Panc1 (cell line): ENCODE measurements around the gene NEIL1.

Source experiments
- POLR2AphosphoS5 ChIP-seq: IDR thresholded peaks from 2 replicates; pipeline ENCODE4 v1.6.1; 2012; ENCODE audit warnings: mild to moderate bottlenecking, low read depth, low read length, moderate library complexity
- SIN3A ChIP-seq: IDR thresholded peaks from 2 replicates; pipeline ENCODE4 v1.6.1; 2012; ENCODE audit warnings: low read depth, mild to moderate bottlenecking, low read length, moderate library complexity, borderline replicate concordance; ENCODE audit not compliant: insufficient read depth
- TF ChIP-seq, protein P1 (sequence below): fragments of 450-650 bp; IDR thresholded peaks from 2 replicates; pipeline ENCODE4 v1.5.1; 2017; ENCODE audit warnings: mild to moderate bottlenecking
- TF ChIP-seq, protein P2 (sequence below), 2 experiments: IDR thresholded peaks; 2 replicates each; pipeline ENCODE4 v1.6.1; 2011 to 2012; ENCODE audit warnings: low read depth in 2 of 2, control low read depth in 1 of 2, low read length in 1 of 2, mild to moderate bottlenecking in 1 of 2, moderate library complexity in 1 of 2; ENCODE audit not compliant: insufficient read depth in 1 of 2

DNA sequence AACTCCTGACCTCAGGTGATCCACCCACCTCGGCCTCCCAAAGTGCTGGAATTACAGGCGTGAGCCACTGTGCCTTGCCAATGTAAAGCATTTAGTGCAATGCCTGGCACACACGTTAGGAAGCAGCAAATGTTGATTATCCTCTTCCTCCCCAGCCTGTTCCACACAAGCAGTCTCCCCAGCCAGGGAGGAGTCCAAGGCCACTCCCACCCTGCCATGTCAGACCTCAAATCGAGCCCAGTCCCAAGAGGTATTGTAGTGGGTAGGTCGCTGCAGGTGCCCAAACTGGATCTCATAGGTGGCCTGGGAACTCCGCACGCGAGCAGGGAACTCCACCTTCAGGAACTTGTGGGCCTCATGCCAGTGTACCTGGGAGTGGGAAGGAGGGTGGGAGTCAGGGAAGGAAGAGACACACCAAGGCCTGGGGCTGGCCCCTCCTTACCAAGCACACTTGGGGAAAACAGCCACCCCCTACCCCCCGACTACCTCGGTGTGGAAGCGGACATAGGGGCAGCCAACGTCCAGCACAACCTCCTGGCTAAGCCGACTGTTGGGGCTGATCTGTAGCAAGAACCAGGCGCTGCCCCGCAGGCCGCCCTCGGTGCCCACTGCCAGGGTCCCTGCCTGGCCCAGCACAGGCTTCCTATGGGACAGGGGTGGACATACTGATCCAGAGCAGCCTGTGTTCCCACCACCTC lies 11.3 kb downstream of the NEIL1 start:
- TF ChIP-seq, protein P1, sequence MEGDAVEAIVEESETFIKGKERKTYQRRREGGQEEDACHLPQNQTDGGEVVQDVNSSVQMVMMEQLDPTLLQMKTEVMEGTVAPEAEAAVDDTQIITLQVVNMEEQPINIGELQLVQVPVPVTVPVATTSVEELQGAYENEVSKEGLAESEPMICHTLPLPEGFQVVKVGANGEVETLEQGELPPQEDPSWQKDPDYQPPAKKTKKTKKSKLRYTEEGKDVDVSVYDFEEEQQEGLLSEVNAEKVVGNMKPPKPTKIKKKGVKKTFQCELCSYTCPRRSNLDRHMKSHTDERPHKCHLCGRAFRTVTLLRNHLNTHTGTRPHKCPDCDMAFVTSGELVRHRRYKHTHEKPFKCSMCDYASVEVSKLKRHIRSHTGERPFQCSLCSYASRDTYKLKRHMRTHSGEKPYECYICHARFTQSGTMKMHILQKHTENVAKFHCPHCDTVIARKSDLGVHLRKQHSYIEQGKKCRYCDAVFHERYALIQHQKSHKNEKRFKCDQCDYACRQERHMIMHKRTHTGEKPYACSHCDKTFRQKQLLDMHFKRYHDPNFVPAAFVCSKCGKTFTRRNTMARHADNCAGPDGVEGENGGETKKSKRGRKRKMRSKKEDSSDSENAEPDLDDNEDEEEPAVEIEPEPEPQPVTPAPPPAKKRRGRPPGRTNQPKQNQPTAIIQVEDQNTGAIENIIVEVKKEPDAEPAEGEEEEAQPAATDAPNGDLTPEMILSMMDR = no peak
- TF ChIP-seq POLR2AphosphoS5 (no peak), SIN3A (no peak)
- TF ChIP-seq, protein P2, sequence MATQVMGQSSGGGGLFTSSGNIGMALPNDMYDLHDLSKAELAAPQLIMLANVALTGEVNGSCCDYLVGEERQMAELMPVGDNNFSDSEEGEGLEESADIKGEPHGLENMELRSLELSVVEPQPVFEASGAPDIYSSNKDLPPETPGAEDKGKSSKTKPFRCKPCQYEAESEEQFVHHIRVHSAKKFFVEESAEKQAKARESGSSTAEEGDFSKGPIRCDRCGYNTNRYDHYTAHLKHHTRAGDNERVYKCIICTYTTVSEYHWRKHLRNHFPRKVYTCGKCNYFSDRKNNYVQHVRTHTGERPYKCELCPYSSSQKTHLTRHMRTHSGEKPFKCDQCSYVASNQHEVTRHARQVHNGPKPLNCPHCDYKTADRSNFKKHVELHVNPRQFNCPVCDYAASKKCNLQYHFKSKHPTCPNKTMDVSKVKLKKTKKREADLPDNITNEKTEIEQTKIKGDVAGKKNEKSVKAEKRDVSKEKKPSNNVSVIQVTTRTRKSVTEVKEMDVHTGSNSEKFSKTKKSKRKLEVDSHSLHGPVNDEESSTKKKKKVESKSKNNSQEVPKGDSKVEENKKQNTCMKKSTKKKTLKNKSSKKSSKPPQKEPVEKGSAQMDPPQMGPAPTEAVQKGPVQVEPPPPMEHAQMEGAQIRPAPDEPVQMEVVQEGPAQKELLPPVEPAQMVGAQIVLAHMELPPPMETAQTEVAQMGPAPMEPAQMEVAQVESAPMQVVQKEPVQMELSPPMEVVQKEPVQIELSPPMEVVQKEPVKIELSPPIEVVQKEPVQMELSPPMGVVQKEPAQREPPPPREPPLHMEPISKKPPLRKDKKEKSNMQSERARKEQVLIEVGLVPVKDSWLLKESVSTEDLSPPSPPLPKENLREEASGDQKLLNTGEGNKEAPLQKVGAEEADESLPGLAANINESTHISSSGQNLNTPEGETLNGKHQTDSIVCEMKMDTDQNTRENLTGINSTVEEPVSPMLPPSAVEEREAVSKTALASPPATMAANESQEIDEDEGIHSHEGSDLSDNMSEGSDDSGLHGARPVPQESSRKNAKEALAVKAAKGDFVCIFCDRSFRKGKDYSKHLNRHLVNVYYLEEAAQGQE (IDR thresholded peaks at IDR 0.05; ENCODE audit: insufficient read depth in 1 of 2, low read depth in 2 of 2, low read length in 1 of 2) = no peak
